NCI-H226 (cell line): ENCODE results near the gene CACNA1C.

ENCODE experiments used
- DNase-seq: peaks from one replicate; pipeline ENCODE4 v3.0.0-alpha.2; 2015

Gene CACNA1C

DNA sequence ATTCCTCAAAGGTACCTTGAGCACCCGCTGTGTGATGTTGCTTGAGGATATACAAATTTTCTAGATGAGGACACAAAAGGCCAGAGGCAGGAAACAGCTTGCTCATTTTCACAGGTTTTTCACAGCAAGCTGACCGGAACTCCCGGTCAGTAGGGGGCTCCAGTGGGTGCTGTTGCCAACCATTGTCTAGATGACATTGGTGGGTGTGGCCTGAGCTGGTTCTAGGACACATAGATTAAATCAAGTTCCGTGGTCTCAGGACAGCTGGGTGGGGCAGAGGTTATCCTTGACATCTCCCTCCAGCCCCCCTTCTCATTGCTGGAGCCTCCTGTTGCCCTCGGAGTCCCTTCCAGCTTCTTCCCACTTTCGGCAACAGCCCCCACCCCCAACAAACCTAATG, 588.4 kb downstream of the CACNA1C start:
- DNase-seq: peak; percentile 18

DNA sequence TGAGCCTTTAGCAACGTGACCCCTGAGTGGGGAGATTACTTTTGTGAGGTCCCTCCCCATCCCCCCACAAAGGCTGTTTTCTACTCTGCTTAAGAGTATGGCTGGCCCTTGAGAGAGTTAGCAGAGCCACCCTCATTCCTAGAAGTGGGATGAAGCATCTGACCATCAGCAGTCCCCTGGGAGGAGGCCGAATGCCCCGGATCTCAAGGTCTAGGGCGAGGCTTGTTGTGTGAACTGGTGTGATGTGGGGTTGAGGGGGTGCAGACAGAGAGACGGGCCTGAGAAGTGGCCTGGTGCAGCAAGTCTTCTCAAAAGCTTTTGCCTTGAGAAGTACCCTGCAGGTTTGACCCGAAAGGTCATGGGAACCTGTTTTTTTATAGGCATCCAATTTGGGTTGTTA, 589.0 kb downstream of the CACNA1C start:
- DNase-seq: no peak

DNA sequence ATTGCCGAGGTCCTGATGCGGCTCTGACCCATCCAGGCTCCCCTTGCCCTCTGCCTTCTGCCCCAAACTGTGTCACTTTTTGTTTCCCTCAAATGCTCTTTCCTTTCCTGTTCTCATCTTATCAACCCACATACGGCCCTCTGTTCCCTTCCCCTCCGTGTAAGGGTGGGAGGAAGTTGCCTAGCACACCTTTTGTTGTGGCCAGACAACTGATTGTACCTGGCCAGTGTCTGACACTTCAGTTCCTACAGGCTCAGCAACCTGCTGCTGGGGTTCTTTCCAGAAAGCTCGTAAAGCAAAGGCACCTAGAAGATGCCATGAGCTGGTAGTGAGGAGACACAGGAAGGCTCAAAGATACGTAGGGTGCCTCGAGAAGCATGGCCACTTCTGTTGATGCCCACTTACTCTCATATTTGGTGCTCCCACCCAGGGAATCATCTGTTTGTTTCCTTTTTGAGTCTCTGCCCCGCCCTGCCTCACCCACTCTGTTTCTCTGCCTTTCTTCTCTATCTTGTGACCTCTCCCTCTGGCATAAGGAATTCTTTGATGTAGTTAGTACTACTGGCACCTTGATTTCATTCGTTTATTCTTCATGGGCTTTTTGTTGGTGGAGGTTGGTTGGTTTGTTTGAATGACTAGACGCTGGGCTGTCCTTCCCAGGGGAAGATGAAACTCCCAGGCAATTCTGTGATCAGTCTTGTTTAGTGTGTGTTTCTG, 589.5 kb downstream of the CACNA1C start:
- DNase-seq: no peak

DNA sequence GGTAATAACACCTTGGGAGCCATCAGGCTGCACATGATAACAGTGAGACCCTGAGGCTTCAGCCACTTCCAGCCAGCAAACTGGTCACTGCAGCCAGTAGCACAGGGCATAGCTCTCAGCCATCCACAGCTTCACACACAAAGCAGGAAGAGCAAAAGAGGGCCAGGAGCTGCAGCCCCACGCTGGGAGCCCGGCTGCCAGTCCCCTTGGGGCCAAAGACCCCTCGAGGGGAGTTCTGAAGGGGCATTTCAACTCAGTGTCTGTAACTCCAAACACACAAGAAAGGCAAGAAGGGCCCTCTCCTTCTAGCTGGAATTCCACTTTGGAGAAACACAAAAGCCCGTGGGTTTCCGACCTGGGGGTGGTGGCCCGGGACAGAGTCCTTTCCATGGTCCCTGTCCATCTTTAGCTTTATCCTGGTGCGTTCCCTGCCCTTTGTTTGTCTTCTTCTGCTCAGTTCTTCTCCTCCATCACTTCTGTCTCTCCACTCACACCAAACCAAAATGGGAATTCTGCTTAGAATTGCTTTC, 590.2 kb downstream of the CACNA1C start:
- DNase-seq: no peak

DNA sequence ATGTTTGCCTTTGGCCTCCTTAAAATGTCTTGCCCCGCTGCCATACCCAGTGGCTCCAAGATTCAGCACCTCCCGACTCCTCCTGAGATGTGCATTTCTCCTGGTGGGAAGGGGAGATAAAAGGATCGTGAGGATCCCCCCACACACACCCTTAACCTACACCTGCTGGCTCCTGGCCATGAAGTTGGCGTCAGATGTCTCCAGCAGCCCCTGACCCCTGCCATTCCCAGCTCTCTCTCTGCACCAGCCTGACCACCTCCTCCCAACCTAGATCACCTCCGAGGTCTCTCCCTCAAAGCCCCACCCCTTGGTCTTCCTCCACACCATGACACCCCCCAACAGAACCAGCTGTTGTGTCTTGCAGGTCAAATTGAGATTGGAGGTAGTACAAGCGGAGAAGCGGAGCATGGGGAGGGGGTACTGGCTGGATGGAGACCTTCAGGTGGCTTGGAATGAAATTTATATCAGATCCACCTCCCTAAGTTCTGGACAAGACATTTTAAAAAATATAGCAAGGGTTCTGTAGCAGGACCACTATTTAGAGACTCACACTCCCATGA, 590.9 kb downstream of the CACNA1C start:
- no peak for DNase-seq

DNA sequence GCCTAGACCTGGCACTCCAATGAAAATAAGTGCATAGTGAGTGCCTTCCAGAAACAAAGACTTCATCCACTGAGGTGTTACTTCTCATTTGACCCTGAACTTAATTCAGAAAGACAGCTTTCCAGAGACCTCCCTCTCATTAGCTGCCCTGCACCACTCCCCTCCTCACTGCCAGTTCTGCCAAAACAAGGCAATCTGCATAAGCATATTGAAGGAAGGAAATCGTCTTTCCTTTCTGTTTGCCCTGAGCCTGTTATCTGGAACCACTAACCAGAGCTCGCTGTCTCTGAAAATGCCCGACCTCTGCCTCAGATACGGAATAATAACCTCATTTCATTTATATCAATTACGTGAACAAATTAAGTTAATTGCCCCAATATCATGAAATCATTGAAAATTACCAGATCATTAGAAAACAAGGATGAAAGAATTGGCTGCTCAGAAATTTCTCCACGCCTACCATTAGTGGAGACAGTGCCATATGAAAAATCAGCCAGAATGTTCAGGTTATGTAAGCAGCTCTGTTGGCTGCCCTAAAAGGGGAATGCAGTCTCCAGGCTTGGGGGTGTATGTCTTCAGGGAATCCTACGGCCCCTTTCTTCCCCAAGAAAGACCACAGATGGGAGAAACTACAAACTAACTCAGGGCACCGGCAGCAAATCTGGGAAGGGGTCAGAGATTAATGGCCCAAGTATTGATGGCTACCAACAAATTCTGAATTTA, 592.1 kb downstream of the CACNA1C start:
- no peak for DNase-seq

DNA sequence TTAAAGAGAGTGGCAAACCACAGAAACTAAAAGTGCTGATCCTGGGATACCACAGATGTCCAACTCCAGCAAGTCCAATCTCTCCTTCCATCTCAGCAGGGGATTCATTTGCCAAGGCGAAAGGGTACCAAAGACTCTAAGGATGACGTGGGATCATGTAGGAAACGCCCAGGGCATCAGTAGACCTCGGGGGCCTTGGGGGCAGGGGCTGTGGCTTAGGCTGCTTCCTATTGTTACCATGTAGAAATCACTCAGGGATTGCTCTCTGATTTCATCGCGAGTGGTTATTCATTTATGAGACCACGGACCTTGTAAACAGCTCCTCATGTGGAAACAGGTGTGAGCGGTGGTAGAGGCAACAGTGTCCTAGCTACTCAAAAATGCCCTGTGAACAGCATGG, 592.7 kb downstream of the CACNA1C start:
- DNase-seq: no peak

DNA sequence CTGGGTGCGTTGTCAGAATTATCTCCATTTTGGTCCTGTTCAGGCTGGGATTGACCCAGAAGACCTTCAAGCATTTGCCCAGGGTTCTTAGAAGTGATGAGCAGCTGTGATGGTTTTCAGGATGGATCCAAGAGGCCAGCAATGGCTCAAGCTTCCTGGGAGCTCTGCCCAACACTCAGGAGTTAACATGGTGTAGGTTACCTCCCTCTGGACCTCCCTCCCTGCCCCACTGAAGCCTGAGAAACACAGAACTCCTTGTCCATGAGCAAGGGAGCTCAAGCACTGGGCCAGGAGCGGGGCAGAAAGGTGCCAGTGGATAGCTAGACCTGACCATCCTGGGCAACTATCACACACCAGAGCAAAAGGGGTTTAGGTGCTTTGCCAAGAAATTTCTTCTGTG, 593.6 kb downstream of the CACNA1C start:
- no peak for DNase-seq

DNA sequence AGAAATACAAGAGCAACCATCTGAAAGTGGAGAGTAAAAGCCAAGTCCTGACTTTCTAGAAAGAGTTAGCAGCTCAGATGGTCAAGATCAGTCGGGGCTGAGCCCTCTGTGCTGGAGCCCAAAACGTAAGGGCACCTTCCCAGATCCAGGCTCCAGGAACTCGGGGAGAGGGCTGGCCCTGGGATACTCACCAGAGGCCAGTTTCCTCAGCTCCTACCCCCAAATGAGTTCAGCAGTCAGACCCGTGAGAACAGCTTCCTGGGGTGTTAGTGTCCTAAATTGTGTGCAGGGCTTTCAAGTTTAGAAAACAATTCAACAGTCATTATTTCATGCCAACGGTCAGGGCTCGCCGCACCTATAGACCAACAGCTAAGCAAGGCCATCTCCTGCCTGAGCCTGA, 594.4 kb downstream of the CACNA1C start:
- DNase-seq: no peak

DNA sequence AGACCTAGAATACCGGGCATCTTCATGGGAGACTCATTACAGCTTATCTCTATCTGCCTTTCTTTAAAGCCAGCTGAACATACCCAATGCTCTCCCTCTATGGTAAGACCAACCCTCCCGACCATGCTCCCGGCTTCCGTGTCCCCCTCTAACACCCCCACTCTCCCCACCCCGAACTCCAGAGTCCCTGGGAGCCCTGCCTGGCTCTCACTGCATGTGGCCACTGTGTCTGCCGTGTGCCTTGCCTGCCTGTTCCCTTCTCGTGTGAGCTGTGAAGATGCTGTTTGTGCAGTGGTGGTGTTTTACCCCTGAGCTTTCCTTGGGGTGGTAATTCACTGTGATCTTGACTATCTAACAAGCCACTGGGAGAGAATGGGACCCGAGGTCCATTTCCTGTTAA, 595.6 kb downstream of the CACNA1C start:
- DNase-seq: no peak

DNA sequence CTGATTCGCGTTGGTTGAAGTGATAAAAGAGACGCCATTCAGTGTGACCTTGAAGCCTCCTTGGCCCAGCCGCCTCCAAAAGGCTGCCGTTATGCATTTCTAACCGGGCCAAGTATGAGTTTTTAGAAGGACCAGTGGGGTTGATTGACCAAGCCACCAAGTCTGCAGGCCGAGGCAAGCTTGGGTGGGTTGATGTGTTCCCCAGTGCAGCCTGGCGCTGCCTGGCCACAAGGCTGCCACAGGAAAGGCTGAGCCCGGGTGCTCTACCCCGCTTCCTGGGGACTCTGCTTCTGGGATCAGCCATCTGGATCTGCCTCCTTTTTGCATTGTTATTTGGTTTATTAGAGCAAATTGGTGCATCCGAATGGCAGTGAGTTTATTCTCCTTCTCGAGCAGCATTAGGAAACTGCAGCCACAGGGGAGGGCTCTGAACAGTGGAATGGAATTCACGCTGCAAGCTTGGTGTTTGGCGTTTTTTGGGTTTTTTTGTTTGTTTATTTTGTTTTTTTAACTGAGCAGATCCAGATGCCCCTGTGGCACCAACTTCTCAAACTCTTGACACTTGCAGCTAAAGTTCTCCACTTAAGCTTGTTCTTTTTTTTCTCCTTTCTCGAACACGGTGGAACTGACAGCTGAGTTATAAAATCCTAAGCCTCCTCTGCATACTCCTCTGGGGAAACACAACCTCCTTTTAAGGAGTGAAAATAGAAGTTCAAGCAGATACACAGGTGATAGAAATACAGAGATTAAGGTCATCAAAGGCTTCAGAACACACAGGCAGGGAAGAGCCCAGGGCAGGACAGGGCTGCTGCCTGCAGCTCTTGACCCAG, 596.6 kb downstream of the CACNA1C start:
- DNase-seq: no peak

DNA sequence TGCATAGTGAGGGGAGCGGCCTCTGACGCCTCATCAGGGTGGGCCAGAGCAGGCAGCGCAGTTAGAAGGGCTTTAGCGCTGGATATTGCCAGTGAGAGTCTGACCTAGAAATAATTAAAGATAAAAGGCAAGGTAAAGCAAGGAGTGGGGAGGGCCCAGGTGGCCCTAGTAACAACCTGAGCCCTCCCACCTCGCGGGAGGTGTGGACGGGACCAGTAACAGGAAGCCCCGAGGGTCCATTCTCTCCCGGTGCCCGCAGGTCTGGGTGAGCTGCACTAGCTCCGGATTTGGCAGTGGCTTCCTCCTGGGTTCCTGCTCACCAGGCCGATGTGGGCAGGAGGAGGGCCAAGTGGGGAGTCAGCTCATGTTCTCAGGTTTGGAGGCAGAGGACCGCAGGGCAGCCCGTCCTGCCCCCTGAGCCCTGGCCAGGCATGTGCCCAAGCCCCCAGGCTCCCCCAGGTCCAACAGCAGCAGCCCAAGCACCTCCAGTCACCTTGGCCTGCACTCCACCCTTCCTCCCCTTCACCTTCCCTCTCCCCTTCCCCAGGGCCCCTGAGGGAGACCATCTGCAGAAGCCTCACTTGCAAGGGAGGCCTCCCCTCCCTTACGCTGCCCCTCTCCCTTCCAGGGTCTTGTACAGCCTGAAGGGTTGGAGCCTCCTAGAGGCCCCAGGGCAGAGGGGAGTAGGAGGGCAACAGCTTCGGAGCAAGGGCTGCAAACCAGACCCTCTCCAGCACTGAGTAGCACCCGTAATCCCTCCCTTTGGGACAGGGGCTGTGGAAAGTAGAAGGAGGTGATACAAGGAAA, 597.7 kb downstream of the CACNA1C start:
- DNase-seq: no peak

DNA sequence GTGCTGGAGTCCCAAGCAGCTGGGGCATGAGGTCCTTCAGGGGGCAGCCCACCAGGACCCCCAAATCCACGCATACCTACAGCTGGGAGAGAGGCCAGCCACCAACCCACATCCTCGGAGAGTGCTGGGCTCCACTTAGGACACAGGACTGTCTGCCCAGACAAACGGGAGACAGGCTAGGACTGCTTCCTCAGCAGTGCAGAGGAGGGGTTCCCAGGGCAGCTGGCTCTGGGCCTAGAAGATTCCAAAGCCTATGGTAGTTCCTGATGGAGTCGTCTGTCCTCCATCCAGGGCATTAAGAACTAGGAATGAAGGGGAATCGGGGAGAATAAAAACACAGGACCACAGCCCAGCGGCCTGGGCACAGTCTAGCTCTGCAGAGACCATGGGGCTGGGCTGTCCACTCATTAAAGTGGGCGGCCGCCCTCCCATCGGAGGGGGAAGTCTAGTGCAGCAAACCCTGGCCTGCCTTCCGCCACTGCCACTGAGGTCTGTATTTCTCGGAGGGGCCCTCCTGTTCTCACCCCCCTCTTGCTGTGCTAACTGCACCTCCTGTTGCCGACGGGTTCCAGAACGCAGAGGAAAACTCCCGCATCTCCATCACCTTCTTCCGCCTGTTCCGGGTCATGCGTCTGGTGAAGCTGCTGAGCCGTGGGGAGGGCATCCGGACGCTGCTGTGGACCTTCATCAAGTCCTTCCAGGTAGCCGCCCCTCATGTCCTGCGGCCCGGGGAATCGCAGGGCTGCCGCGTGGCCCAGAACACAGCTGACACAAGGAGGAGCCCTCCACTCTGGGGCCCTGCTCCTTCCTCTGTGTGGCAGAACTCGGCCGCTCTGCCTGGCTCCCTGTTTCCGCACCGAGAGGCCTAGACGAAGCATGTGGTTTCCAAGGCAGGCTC, 598.5 kb downstream of the CACNA1C start:
- no peak for DNase-seq

DNA sequence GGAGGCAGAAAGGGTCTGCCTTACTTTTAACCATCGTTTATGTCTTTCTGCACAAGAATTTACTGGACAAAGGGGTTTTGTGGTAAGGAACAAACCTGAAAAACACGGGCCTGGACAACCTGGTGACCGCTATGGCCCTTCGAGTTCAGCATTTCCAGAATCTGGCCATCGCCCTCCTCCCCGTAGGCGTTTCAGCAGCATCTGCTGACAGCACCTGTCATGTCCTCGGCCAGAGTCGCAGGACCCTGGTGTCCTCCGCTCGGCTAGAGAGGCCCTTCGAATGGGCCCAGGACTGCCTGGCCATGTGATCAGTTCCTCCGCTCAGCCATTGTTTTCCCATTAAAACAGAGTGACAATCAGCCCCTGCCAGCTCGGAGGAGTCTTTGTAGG, 599.2 kb downstream of the CACNA1C start:
- no peak for DNase-seq

DNA sequence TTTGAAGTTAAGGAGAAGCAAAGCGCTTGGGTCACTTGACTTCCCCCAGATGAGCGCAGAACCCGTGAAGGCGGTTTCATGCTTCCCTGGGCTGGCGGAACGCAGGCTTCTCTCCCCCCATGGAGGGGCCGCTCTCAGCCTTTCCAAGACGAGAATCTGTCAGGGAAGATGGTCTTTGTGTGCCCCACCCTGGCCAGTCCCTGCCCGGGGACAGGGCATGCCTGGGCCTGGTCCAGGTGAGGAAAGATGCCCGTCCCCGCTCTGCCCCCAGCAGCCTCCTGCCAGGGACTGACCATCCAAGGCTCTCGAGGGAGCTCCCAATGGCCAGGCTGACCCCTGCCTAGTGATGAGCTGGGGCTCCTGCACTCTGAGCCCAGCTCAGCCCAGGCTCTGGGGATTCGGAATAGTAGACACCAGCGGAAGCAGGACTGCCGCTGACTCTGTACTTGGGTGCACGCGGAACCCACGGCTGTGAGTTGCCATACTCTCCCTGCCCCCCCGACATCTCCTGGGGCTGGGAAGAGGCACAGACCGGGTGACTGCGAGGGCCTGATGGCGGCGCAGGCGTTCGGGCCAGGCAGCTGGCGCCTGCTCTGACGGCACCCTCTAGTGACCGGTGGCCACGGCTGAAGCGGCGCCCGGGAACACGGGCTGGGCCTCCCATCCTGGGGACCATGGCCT, 599.8 kb downstream of the CACNA1C start:
- no peak for DNase-seq

DNA sequence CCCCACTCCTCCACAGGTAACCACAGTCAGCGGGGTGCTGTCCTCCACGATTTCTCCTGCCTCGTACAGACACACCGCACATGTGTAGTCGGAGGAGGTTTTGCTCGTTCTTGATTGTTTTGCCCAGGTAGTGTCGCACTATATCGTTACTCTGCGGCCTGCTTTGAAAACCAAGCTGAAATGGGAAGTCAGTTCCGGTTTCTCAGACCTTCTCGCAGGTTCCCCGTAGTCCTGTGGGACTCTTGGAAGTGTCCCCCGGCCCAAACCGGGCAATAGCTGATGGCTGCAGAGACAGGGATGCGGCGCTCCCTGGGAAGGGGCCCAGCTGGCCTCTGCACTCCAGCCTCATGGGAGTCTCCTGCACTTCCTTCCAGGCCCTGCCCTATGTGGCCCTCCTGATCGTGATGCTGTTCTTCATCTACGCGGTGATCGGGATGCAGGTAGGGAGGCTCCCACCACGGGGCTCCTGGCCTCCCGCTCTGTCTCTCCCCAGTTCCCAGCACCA, 600.7 kb downstream of the CACNA1C start:
- no peak for DNase-seq

DNA sequence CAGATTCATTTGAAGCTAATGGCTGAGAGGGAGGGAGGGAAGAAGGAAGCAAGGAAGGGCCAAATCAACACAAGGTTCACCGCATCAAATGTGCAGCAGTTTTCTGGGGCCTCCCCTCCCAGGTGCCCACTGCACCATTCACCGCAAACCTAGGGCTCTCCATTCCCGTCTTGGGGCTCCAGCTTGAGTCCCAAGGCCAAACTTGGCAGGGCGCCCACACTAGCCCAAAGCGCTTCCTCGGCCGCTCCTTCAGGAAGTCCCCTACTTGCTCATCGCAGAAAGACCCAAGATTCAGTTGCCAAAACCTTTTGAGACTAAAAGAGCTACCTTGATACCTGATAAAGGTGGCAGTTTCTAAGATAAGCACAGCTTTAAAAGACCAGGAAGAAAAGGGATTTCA, 601.5 kb downstream of the CACNA1C start:
- no peak for DNase-seq

DNA sequence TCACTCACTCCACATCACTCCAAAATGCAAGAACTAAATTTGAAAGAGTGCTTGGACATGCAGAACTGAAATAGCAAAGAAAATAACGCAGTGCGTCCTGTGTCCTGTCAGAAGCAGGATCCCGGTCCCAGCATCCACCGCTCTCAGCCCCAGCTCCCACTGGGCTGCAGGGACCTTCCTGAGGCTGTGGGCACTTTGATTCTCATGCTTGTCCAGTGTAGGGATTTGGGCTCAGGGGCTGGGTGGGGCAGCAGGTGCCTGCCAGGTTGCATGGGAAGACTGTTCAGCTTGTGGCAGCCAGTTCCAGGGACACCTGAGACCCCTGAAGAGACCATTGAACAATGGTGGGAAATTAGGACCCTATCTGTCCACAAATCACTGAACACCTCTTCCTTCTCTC, 602.0 kb downstream of the CACNA1C start:
- no peak for DNase-seq

DNA sequence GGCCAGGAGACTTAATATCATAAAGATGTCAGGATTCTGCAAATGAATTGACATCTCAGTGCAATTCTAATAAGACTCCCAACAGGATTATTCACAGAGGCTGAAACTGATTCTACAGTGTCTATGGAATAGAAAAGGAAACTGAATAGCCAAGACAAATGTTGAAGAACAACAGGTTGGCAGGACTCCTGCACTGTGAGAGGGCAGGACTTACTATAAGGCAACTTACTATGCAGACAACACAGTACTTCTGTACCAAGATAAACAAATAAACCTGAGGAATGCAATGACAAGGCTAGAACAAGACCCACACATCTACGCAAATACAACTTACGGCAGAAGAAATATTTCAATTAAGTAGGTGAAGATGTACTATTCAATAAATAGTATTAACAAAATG, 609.7 kb downstream of the CACNA1C start:
- no peak for DNase-seq
